Measurements from ENCODE around the gene MED17.
A peak's percentile ranks its signal among the peaks of the same experiment; 100 is the strongest.

MED17 gene

GRCh38 chr11:93820847-93821246 lies 36.8 kb downstream of the MED17 start:
- no peak for DNase-seq

- DNase-seq, result no peak
Observed at GRCh38 chr11:93821617-93822016, 37.5 kb downstream of the MED17 start.

DNA sequence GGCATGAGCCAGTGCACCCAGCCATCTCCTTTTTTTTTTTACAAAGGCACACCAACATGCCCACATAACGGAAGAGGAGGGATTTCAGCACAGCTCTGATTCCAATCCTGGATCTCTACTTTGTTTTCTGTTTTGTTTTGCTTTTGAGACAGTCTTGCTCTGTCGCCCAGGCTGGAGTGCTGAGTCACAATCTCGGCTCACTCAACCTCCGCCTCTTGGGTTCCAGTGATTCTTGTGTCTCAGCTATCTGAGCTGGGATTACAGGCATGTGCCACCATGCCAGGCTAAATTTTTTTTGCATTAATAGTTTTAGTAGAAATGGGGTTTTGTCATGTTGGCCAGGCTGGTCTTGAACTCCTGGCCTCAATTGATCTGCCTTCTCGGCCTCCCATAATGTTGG lies 38.3 kb downstream of the MED17 start:
- DNase-seq, result no peak

- DNase-seq, result no peak
Observed at GRCh38 chr11:93823210-93823609, 39.1 kb downstream of the MED17 start.

DNA sequence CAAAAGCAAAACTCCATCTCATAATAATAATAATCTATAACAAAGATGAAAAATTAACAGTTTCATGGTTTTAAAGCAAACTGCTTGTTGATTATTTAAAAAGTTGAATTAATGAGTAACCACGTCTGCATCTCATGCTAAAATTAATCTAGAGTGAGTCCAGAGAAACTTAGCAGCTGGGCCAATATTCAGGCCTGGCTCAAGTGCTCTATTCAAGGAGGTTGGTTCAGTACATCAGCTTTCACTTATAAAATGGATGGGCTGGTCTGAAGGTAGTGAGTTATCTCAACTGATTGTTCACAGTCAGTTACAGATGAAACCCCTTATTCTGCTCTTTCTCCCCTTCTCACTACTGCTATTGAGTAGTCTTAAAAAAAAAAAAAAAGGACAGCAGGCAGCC lies 43.3 kb downstream of the MED17 start:
- DNase-seq, result no peak

DNA sequence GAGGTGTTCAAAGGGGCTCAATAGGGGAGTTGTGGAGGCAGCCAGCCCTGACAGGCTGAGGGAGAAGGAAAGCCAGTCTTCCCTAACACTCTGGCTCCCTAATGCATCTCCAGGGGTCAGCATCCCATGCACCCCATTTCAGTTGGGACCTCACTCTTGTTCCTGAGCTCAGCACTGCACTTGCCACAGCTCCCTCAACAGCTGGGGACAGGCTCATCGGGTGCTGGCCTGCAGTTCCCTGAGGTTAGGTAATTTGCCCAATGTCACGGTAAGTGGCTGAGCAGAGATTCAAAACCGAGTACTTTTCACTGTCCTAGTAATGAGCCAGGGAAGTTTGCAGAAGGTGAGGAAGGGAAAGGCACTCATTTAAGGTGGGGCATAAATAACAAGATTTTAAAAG lies 45.5 kb downstream of the MED17 start:
- DNase-seq, result no peak

DNA sequence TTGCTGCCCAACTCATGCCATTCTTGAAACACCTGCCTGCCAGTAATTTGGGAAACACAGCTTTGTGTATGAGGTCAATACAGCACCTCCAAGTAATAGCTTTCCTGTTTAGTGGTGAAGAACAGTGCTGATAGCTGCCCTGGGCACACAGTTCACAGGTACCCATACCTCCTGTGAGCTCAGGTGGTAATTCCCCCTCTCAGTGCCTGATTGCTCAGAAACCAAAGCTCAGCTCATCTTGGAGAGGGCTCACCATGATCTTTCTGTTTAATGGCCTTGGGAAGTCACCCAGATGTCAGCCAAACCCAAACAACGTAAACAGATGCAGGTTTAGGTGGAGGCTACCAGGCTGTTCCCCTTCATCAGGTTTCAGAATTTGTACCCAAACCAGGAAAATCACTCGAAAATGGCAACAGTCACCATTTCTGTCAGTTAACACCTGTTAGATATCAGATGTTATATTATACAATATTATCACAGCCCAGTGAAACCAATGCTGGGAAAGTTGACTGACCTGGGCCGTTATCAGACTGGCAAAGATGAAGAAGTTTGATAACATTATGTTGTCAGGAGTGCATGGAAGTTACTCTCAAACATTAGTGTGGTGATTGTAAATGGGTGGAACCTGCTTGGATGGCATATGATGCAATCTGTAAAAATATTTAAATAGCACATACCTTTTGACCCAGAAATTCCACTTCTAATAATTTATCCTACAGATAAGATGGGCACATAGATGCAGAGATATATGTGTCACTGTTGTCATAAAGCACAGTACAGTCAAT lies 47.5 kb downstream of the MED17 start:
- DNase-seq, result no peak

GRCh38 chr11:93832780-93833179 lies 48.7 kb downstream of the MED17 start:
- DNase-seq, result no peak

- DNase-seq, result no peak
Observed at GRCh38 chr11:93838967-93839366, 54.9 kb downstream of the MED17 start.

GRCh38 chr11:93840180-93840579 lies 56.1 kb downstream of the MED17 start:
- DNase-seq, result no peak

DNA sequence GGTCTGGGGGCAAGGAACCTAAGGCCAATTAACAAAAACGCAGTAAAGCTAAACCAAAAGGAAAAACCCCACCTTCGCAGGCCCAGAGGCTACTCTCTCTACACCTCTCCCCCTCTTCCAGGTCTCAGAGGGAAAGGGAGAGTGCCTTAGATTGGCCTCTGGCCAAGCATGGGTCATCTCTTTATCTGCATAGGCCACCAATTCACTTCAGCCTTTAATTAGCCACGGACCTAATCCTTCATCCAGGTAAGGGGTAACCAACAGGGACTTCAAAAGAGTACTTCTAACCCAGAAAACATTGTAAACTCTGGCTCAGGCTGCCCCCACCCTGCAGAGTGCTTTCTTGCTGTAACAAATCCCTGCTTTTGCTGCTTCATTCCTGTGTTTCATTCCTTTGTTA lies 56.9 kb downstream of the MED17 start:
- no peak for DNase-seq

- DNase-seq, result no peak
Observed at GRCh38 chr11:93841446-93841845, 57.4 kb downstream of the MED17 start.

DNA sequence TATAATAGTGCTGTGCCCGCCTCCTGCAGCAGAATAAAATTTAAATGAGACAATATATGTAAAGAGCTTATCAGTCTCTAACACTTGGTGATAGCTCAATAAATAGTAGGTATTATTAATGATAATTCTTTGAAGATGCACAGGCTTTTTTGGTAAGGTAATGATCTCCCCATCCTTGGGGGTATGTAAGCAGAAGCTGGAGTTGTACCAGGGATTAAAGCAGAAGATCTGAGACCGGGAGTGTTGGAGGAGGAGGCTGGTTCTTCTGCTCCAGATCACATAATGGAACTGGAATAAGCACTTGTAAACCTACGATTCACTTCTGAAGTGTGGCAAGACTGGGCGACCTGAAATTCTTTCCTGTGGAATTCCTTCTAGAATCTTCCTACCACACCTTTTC lies 58.0 kb downstream of the MED17 start:
- no peak for DNase-seq

- DNase-seq, result peak; percentile 21
Observed at GRCh38 chr11:93842461-93842860, 58.4 kb downstream of the MED17 start.

GRCh38 chr11:93843906-93844305 lies 59.8 kb downstream of the MED17 start:
- no peak for DNase-seq

- DNase-seq, result no peak
Observed at GRCh38 chr11:93844568-93844967, 60.5 kb downstream of the MED17 start.

DNA sequence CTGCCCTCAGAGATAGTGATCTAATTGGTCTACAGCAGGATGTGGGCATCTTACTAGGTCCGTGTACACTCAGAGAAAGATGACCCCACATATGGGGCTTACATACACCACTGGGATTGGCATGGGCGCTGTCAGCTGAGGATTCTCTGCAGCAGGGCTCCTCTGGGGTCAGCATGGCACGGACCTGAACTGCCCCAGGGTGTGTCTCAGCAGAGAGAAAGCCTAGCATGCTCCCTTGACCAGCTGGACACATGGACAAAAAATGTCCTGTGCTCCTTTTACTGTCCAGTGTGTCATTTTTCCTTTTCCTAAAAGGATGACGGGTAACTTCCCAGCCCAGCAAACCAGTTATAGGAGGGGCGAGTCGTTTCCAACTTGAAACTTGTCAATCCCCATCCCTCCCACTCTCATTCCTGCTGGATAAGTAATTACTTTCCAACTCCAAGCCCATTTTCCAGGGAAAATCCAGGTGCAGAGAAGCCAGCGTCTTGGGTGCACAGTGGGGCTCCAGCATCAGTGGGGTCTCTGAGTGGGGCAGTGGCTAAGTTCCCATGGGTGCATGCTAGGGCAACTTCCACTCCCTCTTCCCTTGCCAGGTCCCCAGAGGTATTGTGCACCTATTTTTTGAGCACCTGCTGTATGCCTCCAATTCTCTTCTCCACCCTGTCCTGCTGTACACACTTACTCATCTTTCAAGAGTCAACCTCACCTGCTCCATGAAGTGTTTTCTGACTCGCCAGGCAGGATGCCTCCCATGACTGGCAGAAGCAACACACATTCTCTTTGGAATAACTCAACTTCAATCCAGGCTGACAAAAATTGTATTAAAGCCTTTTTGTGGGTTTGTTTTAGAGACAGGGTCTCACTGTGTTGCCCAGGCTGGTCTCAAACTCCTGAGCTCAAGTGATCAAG lies 61.4 kb downstream of the MED17 start:
- DNase-seq, result peak; percentile 20

DNA sequence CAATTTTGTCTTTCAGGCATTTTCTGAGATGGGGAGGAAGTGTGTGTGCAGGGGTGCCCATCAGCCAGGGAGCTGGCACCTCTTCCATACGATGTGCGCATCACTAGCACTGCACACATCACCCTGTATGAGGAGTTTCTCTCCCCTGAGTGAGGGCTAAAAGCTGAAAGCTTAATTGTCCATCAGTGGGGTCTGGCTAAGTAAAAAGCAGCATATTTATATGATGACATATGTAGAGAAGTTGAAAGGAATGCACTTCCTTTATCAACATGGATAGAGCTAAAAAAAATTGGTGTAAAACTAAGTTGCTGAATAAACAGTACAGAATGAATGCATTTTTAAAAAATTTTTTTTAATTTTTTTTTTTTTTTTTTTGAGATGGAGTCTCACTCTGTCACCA lies 62.3 kb downstream of the MED17 start:
- peak; percentile 72 for DNase-seq

DNA sequence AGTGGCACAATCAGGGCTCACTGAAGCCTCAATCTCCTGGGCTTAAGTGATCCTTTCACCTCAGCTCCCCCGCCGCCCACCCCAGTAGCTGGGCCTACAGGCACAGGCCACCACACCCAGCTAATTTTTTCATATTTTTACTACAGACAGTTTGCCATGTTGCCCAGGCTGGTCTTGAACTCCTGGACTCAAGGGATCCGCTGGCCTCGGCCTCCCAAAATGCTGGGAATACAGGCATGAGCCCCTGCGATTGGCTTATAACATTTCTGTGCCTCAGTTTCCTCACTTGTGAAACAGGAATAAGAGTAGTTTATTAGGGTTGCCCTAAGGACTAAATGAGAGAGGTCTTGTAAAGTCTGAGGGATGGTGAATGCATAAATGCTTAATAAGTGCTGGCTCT lies 65.1 kb downstream of the MED17 start:
- no peak for DNase-seq

- DNase-seq, result peak; percentile 38
Observed at GRCh38 chr11:93849751-93850593, 65.9 kb downstream of the MED17 start.

GRCh38 chr11:93850594-93851018 lies 66.5 kb downstream of the MED17 start, which contains the start of gene VSTM5:
Gene VSTM5 (minus strand): TSS chr11:93850618. CDS start chr11:93850502, 116 bp downstream.
- DNase-seq, result no peak

DNA sequence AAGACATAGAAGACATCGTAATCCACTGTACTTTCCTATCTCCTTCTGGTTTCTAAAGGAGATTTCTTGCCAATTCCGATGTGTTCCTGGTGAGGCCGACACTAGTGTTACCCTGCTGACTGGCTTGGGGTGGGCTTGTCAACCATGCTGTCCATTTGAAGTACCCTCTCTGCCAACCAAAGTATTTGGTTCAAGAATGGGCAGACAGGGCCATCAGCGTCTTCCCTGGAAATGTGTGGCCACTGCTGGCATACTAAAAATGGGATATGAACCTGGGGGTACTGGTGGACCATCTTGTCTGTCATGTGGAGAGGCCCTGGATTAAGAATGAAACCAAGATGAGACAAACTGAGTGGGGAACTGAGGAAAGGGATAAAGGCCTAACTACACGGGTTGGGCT lies 68.2 kb downstream of the MED17 start:
- no peak for DNase-seq
